ENCODE results near the gene ARPC5L.
"Not testable (repeated sequence)": the region's sequence is repeated elsewhere in the genome, so short reads cannot be mapped to it uniquely, and the experiment has no call there.

The ARPC5L gene

DNA sequence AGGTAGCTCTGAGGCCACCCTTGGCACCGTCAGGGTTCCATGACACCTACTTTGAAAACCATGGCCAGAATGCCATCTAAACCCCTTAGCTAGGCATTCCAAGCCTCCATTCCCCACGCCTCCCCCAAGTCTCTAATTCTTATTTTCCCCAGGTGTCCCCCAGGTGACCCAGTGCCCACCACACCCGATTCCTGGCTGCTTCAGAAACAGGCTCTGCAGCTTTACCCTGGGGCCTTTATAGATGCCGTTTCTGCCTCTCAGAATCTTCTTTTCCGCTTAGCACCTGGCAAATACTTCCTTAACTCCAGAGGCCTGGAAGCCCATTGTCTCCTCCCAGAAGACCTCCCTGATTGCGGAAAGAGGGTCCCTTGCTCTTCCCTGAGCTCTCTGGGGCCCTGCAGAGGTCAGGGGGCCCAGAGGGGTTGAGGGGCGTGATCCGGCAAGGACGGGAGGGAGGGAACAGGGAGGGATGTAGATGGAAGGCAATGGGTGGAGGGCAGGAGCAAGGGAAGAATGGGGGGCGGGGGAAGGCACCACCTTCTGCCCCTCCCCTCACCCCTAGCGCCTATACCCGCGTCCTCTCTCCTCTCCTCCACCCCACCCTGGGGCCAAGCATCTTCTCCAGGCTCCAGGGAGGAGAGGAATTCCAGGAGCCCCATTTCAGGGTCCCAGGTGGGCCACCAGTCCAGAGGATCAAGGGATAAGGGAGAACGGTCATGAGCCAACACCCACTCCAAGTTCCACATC is 20.7 kb upstream of the ARPC5L start:
- no peak for DNase-seq (ENCODE audit: low spot score)

DNA sequence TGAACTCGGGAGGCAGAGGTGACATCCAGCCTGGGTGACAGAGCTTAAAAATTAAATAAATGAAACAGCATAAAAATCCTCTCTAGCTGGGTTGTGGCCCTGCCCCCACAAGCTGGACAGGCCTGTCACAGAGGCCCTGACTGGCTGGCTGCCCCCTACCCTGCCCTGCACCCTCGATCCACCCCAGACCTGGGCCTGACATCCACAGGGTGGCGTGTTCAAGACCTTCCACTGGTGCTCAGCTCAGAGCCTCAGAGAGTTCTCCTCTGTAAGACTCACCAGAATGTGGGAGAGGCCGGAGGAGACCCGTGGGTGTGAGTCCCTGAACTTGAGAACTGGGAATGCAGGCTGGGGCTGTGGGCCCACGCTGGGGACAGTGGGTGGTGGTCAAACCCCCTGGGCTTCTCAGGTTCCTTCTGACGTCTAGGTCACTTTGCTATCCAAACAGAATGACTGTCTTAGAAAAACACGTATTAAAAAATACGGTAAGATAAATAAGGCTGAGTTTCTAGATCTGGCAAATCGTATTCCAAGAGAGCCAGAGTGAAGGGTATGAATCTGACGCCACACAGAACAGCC is 18.4 kb upstream of the ARPC5L start:
- no peak for DNase-seq (ENCODE audit: low spot score)

GRCh38 chr9:124844291-124844690 is 17.6 kb upstream of the ARPC5L start:
- DNase-seq (ENCODE audit: low spot score) = no peak

- not testable (repeated sequence) for DNase-seq (ENCODE audit: low spot score)
These were observed 15.5 kb upstream of the ARPC5L start for GRCh38 chr9:124846467-124846866.

GRCh38 chr9:124846969-124847368 is 15.0 kb upstream of the ARPC5L start:
- no peak for DNase-seq (ENCODE audit: low spot score)

DNA sequence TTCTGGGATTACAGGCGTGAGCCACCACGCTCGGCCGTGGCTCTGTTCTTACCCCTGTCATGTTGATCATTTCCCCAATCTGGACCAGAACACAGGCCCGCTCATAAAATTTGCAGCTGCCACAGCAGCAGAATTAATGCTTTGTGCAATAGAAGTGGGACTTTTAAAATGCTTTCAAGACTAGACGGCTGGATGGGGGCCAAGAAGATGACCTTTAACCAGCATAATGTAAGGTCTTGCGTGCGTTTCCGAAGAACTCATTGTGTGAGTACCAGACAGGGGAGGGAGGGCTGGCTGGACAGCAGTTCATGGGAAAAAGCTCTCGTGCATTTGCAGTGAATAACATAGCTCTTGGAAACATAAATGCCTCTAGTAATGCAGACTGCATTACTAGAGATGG is 12.1 kb upstream of the ARPC5L start:
- DNase-seq (ENCODE audit: low spot score) = no peak

GRCh38 chr9:124852121-124852828 is 9.7 kb upstream of the ARPC5L start:
- DNase-seq (ENCODE audit: low spot score) = no peak

DNA sequence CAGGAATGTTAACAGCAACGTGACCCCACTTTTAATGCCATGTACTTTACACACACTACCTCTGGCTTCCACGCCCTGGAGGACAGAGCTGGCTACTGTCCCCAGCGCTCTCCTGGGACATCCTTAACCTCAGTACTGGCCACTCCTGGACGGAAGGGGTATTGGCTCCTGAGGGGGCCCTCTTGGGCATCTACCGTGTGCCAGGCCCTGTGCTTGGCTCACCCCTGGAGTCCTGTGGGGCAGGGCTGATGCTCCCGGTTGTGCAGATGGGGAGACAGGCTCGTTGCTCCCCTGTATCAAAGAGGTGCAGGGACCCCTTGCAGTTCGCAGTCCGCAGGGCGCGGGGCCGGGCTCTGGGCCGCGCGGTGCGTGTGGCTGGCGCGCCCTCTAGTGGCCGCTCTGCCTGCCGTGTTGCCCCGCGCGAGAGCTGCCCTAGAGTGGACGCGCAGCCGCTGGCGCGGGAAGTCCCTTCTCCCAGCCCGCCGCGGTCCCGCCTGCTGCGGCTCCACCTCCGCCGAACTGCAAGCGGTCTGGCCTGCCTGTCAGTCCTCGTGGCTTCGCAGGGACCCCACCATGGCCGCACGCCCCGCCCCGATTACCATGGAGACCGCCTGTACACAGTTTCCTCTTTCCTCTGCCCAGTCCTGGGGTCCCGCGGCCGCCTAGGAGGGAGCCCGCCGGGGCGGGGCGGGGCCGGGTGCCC is 8.9 kb upstream of the ARPC5L start, which contains the start of gene WDR38:
Gene WDR38 (plus strand): TSS at position 632 of the 703 bp plus-strand sequence. CDS start 72 bp downstream, outside the sequence.
- peak; percentile 92 for DNase-seq (ENCODE audit: low spot score)

DNA sequence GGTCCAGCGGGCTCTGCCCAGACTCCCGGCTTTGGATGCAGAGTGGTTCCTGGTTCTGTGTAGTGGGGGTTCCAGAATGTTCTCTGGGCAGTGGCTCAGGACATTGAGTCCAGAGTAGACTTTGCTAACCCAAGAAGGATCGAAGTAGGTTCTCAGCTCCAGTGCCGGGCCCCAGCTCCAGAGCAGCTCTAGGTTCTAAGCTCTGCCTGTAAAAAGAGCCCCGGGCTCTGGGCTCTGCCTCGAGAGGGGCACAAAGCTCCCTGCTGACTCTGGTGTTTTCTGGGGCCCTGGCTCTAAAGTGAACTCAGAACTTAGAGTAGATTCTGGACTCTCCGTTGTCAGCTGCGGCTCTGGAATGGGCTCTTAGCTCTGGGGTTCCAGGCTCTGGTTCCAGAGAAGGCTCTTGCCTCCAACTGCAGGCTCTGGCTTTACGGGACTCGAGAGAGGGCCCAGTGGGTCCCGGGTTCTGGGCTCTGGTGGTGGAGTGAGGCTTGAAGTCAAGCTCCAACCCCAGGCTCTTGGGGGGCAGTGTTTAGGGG is 8.3 kb upstream of the ARPC5L start:
- DNase-seq (ENCODE audit: low spot score) = no peak

GRCh38 chr9:124854161-124854560 is 7.8 kb upstream of the ARPC5L start:
- no peak for DNase-seq (ENCODE audit: low spot score)

DNA sequence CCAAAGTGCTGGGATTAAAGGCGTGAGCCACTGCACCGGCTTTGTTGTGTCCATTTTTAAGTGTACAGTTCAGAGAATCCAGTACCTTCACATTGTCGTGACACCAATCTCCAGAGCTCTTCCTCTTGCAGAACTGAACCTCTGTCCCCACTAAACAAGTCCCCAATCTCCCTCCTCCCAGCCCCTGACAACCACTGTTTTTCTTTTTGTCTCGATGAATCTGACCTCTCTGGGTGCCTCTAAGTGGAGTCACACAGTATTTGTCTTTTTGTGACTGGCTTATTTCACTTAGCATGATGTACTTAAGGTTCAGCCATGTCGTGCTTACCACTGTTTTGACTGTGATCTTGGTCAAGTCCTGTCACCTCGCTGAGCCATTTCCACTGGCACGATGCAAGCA is 7.1 kb upstream of the ARPC5L start:
- no peak for DNase-seq (ENCODE audit: low spot score)

- DNase-seq (ENCODE audit: low spot score) = no peak
These were observed 6.4 kb upstream of the ARPC5L start for GRCh38 chr9:124855566-124855943.

DNA sequence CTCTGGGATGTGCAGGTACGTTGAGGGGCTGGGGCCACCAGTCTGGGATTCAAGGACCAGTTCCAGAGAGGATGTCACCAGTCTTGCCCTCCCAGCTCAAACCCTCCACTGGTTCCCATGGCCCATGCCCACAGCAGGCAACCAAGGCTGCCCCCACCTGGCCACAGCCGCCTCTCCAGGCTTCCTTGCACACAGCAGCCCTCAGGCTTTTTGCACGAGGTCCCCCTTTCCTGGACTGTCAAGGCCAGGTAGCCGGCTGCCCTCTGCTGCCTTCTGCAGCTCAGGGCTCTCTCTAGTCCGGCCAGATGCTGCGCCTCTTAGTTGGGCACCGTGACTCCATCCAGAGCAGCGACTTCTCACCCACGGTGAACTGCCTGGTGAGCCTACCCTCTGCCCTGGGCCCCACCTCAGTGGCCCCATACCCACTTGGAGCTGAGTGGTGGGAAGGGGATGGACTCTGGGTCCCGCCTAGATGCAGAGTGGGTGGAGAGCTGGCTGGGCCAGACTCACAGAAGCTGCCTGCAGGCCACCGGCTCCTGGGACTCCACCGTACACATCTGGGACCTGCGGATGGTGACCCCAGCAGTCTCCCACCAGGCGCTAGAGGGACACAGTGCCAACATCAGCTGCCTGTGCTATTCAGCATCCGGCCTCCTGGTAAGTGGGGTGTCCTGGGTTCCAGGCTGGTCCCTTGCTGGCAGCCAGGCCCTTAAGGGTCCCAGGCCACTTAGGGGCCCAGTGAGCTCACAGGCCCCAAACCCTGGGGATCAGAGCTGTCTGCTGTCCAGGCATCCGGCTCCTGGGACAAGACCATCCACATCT is 5.8 kb upstream of the ARPC5L start:
- peak; percentile 70 for DNase-seq (ENCODE audit: low spot score)

GRCh38 chr9:124857533-124858162 is 4.3 kb upstream of the ARPC5L start:
- DNase-seq (ENCODE audit: low spot score) = no peak

GRCh38 chr9:124858330-124859046 is 3.4 kb upstream of the ARPC5L start:
- DNase-seq (ENCODE audit: low spot score) = no peak

- DNase-seq (ENCODE audit: low spot score) = no peak
These were observed 1.9 kb upstream of the ARPC5L start for GRCh38 chr9:124859803-124860581.

GRCh38 chr9:124860582-124861341 is 1.2 kb upstream of the ARPC5L start:
- no peak for DNase-seq (ENCODE audit: low spot score)

GRCh38 chr9:124863371-124863871 is 1.5 kb downstream of the ARPC5L start:
- no peak for DNase-seq (ENCODE audit: low spot score)

All from D341Med (cell line).